ENCODE results near the gene PARVA. TPM values are rescaled to one million over a fixed set of nuclear protein-coding genes. Genes with fewer than 3 reads are reported as not detected.
"Not testable (repeated sequence)": the region's sequence is repeated elsewhere in the genome, so short reads cannot be mapped to it uniquely, and the experiment has no call there.

PARVA gene
- total RNA-seq, 2 experiments from 2014 or later = 0.61 to 0.65 TPM

DNA sequence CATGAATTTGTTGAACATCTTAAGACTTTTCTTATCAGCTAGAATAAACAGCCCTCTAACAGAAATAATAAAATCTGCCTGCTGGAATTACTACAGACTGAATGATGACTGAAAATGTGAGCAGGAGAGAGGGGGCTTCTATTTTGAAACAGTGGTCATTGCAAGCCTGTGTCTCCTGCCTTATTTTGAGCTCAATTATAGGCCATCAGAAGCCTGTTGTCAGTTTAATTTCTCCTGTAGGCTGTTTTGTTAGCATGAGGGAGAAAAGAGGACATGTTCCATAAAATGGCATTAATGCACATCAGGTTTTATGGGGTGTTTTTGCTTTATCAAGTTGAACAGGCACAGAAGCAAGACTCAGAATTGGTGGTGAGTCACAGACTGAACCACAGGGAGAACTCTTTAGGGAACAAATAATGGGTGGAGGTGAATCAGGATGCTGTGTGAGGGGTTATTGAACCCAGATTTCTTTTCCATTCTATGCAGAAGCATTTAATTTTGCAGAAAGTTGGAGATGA lies 129.1 kb downstream of the PARVA start:
- POLR2A ChIA-PET = no interaction called here
- no peaks in the 10 kb centered on the region for H3K36me3 Mint-ChIP-seq
- no peak overlapping the region for H3K27ac Mint-ChIP-seq
- no peaks in the 10 kb centered on the region for H3K27me3 Mint-ChIP-seq
- H3K4me3 Mint-ChIP-seq = no peak overlapping the region
- no peaks in the 10 kb centered on the region for H3K9me3 Mint-ChIP-seq
- no peaks in the 10 kb centered on the region for H3K4me1 Mint-ChIP-seq
- no peak for DNase-seq
- ATAC-seq (ENCODE audit: low read depth) = no peak

- no peak overlapping the region for H3K4me3 Mint-ChIP-seq
- H3K9me3 Mint-ChIP-seq = no peaks in the 10 kb centered on the region
- no peaks in the 10 kb centered on the region for H3K4me1 Mint-ChIP-seq
- DNase-seq (no peak), ATAC-seq (ENCODE audit: low read depth) (no peak)
- POLR2A ChIA-PET = no interaction called here
- H3K27me3 Mint-ChIP-seq = no peaks in the 10 kb centered on the region
- H3K36me3 Mint-ChIP-seq = no peaks in the 10 kb centered on the region
- H3K27ac Mint-ChIP-seq = no peak overlapping the region
Observed at GRCh38 chr11:12507391-12507790, 130.0 kb downstream of the PARVA start.

DNA sequence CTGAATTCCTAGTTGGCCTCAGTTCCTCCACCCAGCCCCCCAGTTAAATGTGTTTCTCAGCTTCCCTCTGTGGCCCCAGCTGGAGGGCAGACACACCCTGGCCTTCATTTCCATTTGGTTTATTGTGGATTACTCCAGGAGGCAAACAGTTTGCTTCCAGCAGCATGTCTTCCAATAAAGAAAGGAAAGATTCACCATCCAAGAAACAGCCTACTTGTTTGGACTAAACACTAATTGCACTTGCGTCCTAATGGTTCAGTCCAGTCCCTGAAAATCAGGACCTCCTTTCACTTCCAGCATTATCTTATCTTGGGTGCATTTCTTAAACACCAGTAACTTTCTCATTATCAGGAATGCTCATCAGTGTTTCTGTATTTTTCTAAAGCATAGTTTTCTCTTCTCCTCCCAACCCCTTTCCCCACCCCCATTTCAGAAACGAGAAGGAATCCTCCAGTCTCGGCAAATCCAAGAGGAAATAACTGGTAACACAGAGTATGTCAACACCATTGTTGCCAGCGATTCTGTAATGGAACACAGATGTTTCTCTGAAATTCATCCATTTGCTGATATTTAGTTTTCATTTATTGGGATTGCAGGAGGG lies 130.9 kb downstream of the PARVA start:
- Mint-ChIP-seq H3K27ac (no peak overlapping the region), H3K4me1 (no peaks in the 10 kb centered on the region), H3K4me3 (no peak overlapping the region), H3K36me3 (no peaks in the 10 kb centered on the region), H3K9me3 (no peaks in the 10 kb centered on the region), H3K27me3 (no peaks in the 10 kb centered on the region)
- POLR2A ChIA-PET = no interaction called here
- no peak for ATAC-seq (ENCODE audit: low read depth)
- DNase-seq = no peak

DNA sequence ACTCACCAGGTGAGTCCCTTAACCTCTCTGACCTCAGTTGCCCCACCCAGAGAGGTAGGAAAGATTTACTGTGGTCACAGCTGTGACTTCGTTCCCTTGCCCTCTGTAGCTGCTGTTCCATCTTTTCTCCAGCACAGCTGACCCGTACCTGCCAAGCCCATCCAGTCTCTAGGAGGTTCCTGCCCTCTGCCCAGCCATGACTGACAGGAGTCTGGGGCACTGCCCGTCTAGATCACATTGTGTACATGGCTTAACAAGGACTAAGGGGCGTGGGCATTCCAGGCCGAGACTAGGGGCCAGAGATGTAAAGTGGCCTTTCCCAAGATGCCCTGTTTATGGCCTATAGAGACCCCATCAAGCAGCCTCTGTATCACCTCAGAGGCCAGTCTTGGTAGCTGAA lies 132.0 kb downstream of the PARVA start:
- POLR2A ChIA-PET = no interaction called here

DNA sequence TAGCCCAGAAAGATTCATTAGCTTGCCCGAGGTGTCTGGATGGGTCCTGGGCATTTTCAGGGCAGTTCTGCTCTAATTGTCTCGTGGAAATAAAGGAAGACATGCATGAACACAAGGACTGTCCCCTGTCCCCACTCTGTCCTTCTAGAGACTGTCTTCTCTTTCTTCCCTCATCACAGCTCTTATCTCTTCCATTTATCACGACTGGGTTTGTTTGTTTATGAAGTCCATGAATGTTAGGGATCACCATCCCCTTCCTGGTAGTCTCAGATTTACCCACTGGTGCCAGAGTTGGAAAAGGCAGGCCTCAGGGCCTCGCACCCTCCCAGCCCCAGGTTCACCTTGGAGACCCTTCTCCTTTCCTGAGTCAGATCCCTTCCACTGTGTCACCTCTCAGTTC lies 134.8 kb downstream of the PARVA start:
- DNase-seq (no peak), ATAC-seq (ENCODE audit: low read depth) (no peak)
- POLR2A ChIA-PET = no interaction called here
- Mint-ChIP-seq H3K9me3 (no peaks in the 10 kb centered on the region), H3K4me1 (no peaks in the 10 kb centered on the region), H3K27ac (no peak overlapping the region), H3K4me3 (no peak overlapping the region), H3K36me3 (no peaks in the 10 kb centered on the region), H3K27me3 (no peaks in the 10 kb centered on the region)

More for the DNA sequence above, 132.0 kb downstream of the PARVA start:
- no peaks in the 10 kb centered on the region for H3K27me3 Mint-ChIP-seq
- H3K4me1 Mint-ChIP-seq = no peaks in the 10 kb centered on the region
- DNase-seq (no peak), ATAC-seq (ENCODE audit: low read depth) (no peak)
- H3K36me3 Mint-ChIP-seq = no peaks in the 10 kb centered on the region
- no peaks in the 10 kb centered on the region for H3K9me3 Mint-ChIP-seq
- no peak overlapping the region for H3K27ac Mint-ChIP-seq
- no peak overlapping the region for H3K4me3 Mint-ChIP-seq

DNA sequence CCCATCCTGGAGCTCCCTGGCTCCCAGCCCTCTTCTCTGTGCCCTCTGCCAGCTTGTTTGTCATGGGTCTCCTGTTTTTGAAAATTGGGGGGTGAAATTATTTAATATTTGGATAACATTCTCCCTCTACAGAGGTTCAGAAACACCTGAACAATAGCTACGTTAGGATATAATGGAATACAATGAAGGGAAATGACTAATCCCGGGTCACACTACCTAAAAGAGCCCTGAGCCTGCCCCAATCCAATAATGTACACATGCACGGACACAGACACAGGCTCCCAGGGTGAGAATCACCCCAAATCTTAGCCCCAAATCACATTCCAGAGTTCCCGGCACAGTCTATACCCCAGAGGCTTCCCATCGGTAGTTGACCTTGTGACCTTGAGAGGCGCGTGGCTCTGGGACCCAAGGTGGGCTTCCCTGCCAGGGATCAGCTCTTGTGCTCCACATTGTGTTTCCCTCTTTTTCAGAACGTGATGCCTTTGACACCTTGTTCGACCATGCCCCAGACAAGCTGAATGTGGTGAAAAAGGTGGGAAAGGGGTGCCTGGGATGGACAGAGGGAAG lies 135.5 kb downstream of the PARVA start:
- Mint-ChIP-seq H3K4me3 (no peak overlapping the region), H3K36me3 (no peaks in the 10 kb centered on the region), H3K27me3 (no peaks in the 10 kb centered on the region), H3K4me1 (no peaks in the 10 kb centered on the region), H3K9me3 (no peaks in the 10 kb centered on the region), H3K27ac (no peak overlapping the region)
- POLR2A ChIA-PET = no interaction called here
- no peak for DNase-seq
- ATAC-seq (ENCODE audit: low read depth) = no peak

GRCh38 chr11:12516387-12517105 lies 139.2 kb downstream of the PARVA start:
- Mint-ChIP-seq H3K27ac (no peak overlapping the region), H3K4me3 (no peak overlapping the region), H3K36me3 (no peaks in the 10 kb centered on the region), H3K27me3 (no peaks in the 10 kb centered on the region), H3K4me1 (no peaks in the 10 kb centered on the region), H3K9me3 (no peaks in the 10 kb centered on the region)
- DNase-seq (no peak), ATAC-seq (ENCODE audit: low read depth) (no peak)
- POLR2A ChIA-PET = interaction anchor here (0.6 kb wide), 1 partner anchor 18 kb away, joined by 8 read pairs; no protein-coding TSS in a partner anchor

DNA sequence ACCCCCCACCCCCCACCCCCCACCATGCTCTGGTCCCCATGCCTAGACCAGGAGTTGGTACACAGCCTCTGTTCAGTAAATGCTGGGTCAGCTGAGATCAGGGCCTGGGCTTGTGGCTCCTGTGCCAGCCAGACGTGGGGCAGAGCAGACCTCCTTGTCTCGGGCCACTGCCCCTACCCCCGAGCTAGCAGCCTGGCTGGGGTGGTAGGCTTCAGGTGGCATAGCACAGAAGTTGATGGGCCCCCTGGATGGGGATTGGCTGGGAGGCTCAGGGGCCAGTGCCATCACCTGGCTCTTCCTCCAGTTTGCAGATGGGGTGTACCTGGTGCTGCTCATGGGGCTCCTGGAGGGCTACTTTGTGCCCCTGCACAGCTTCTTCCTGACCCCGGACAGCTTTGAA lies 139.9 kb downstream of the PARVA start:
- ATAC-seq (ENCODE audit: low read depth) (no peak), DNase-seq (no peak)
- Mint-ChIP-seq H3K4me3 (no peak overlapping the region), H3K27me3 (no peaks in the 10 kb centered on the region), H3K4me1 (no peaks in the 10 kb centered on the region), H3K27ac (no peak overlapping the region), H3K36me3 (no peaks in the 10 kb centered on the region), H3K9me3 (no peaks in the 10 kb centered on the region)
- POLR2A ChIA-PET = interaction anchor here (0.6 kb wide), 1 partner anchor 19 kb away, joined by 8 read pairs; no protein-coding TSS in a partner anchor

- H3K27me3 Mint-ChIP-seq = no peaks in the 10 kb centered on the region
- no peak overlapping the region for H3K27ac Mint-ChIP-seq
- POLR2A ChIA-PET = no interaction called here
- DNase-seq = no peak
- no peaks in the 10 kb centered on the region for H3K9me3 Mint-ChIP-seq
- H3K4me3 Mint-ChIP-seq = no peak overlapping the region
- H3K4me1 Mint-ChIP-seq = no peaks in the 10 kb centered on the region
- no peaks in the 10 kb centered on the region for H3K36me3 Mint-ChIP-seq
- no peak for ATAC-seq (ENCODE audit: low read depth)
Observed at GRCh38 chr11:12517741-12518140, 140.4 kb downstream of the PARVA start.

GRCh38 chr11:12518606-12519385 lies 141.4 kb downstream of the PARVA start:
- no peaks in the 10 kb centered on the region for H3K27me3 Mint-ChIP-seq
- no peaks in the 10 kb centered on the region for H3K4me1 Mint-ChIP-seq
- ATAC-seq (ENCODE audit: low read depth) = no peak
- H3K27ac Mint-ChIP-seq = no peak overlapping the region
- POLR2A ChIA-PET = no interaction called here
- no peaks in the 10 kb centered on the region for H3K9me3 Mint-ChIP-seq
- H3K4me3 Mint-ChIP-seq = no peak overlapping the region
- DNase-seq = no peak
- no peaks in the 10 kb centered on the region for H3K36me3 Mint-ChIP-seq

DNA sequence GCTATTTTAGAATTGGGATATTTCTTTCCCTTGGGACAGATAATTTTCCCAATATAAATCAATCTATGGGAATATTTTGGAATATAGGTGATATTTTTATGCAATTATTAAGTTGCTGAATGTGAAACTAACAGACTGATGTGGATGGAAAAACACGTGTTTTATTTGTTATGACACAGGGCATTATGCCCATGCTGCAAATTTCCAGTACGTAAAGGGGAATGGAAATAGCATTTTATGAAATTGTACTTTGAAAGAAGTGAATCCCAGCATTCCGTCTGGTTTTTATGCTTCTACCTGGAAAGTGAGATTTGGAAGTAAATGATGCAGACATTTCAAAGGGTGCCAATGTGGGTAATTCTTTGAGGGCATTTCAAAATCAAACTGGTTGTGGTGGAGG lies 142.7 kb downstream of the PARVA start:
- Mint-ChIP-seq H3K27ac (no peak overlapping the region), H3K36me3 (no peaks in the 10 kb centered on the region), H3K4me1 (no peaks in the 10 kb centered on the region), H3K27me3 (no peaks in the 10 kb centered on the region), H3K9me3 (no peaks in the 10 kb centered on the region), H3K4me3 (no peak overlapping the region)
- DNase-seq (no peak), ATAC-seq (ENCODE audit: low read depth) (no peak)
- POLR2A ChIA-PET = no interaction called here

DNA sequence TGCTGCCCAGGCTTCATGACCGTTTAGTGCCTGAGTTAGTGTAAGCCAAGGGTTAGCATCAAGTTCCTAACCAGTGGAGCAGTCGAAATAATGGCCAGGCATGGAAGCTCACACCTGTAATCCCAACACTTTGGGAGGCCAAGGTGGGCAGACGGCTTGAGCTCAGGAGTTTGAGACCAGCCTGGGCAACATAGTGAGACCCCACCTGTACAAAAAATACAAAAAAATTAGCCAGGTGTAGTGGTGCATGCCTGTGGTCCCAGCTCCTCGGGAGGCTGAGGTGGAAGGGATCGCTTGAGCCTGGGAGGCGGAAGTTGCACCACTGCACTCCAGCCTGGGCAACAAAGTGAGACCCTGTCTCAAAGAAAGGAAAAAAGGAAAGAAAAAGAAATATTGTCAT lies 143.2 kb downstream of the PARVA start:
- ATAC-seq (ENCODE audit: low read depth); POLR2A ChIA-PET; H3K36me3 Mint-ChIP-seq; H3K27me3 Mint-ChIP-seq; H3K9me3 Mint-ChIP-seq; DNase-seq; H3K4me3 Mint-ChIP-seq; H3K27ac Mint-ChIP-seq; H3K4me1 Mint-ChIP-seq: not testable (repeated sequence)

- H3K4me3 Mint-ChIP-seq = no peak overlapping the region
- no peaks in the 10 kb centered on the region for H3K4me1 Mint-ChIP-seq
- no peak for ATAC-seq (ENCODE audit: low read depth)
- POLR2A ChIA-PET = no interaction called here
- no peak overlapping the region for H3K27ac Mint-ChIP-seq
- no peaks in the 10 kb centered on the region for H3K9me3 Mint-ChIP-seq
- no peak for DNase-seq
- H3K27me3 Mint-ChIP-seq = peaks cover 2% of the 10 kb centered on the region
- no peaks in the 10 kb centered on the region for H3K36me3 Mint-ChIP-seq
Observed at GRCh38 chr11:12523180-12523924, 146.0 kb downstream of the PARVA start.
